SU-DHL-6 (cell line): ENCODE measurements around the gene C10orf120.

Experiments
- H2AFZ ChIP-seq: fragments of 200-600 bp; sonication (generic); 2 replicates; pipeline ENCODE4 v1.6.1; 2014; ENCODE audit warnings: low read depth, mild to moderate bottlenecking, moderate library complexity, mixed read lengths, antibody characterized with exemption, low read length; ENCODE audit not compliant: severe bottlenecking
- H3F3A ChIP-seq: fragments of 200-600 bp; shearing (Covaris generic); 2 replicates; pipeline ENCODE4 v1.6.0; 2016; ENCODE audit warnings: antibody characterized with exemption, mild to moderate bottlenecking; ENCODE audit not compliant: insufficient read depth
- H3K27ac ChIP-seq: fragments of 200-600 bp; sonication (generic); 2 replicates; pipeline ENCODE4 v1.5.1; 2016; ENCODE audit warnings: low read depth, mild to moderate bottlenecking, low read length, moderate library complexity, mixed read lengths
- H3K27me3 ChIP-seq: fragments of 200-600 bp; sonication (generic), shearing (Covaris generic); 2 replicates; pipeline ENCODE4 v1.6.0; 2014; ENCODE audit warnings: mild to moderate bottlenecking, low read length
- H3K36me3 ChIP-seq: fragments of 200-600 bp; sonication (generic); 2 replicates; pipeline ENCODE4 v1.6.1; 2014; ENCODE audit warnings: mild to moderate bottlenecking, low read length, mixed read lengths
- H3K4me2 ChIP-seq: fragments of 300-600, 200-600 bp; shearing (Covaris generic), sonication (generic); 2 replicates; pipeline ENCODE4 v1.6.0; 2014; ENCODE audit warnings: low read length, low read depth, mild to moderate bottlenecking; ENCODE audit not compliant: poor library complexity, severe bottlenecking
- H3K4me3 ChIP-seq: fragments of 200-600 bp; sonication (generic); 2 replicates; pipeline ENCODE4 v1.5.1; 2014; ENCODE audit warnings: antibody characterized with exemption, low read length, mild to moderate bottlenecking, mixed read lengths; ENCODE audit not compliant: insufficient read depth, poor library complexity, severe bottlenecking
- H3K79me2 ChIP-seq: fragments of 200-600 bp; sonication (generic); 2 replicates; pipeline ENCODE4 v1.6.1; 2014; ENCODE audit warnings: mild to moderate bottlenecking, low read length, moderate library complexity; ENCODE audit not compliant: insufficient read depth
- H3K9ac ChIP-seq: fragments of 200-600 bp; sonication (generic); 2 replicates; pipeline ENCODE4 v1.7.0; 2014; ENCODE audit warnings: mild to moderate bottlenecking, low read length
- H3K9me2 ChIP-seq: fragments of 200-600 bp; sonication (generic); replicated peaks from 2 replicates; pipeline ENCODE4 v1.6.1; 2014; ENCODE audit warnings: low read length; ENCODE audit not compliant: insufficient read depth
- H3K9me3 ChIP-seq: fragments of 200-600 bp; sonication (generic); 2 replicates; pipeline ENCODE4 v1.6.1; 2014; ENCODE audit warnings: low read length, mixed read lengths; ENCODE audit not compliant: insufficient read depth
- H4K20me1 ChIP-seq: fragments of 200-600 bp; sonication (generic); 2 replicates; pipeline ENCODE4 v1.6.1; 2014; ENCODE audit warnings: low read depth, mild to moderate bottlenecking, antibody characterized with exemption, low read length, moderate library complexity, mixed read lengths
- EZH2phosphoT487 ChIP-seq: fragments of 200-600 bp; sonication (generic), shearing (Covaris generic); conservative IDR thresholded peaks from 2 replicates; pipeline ENCODE4 v1.6.1; 2018; ENCODE audit warnings: mild to moderate bottlenecking, antibody characterized with exemption, low read length, moderate library complexity, mixed read lengths
- TF ChIP-seq, protein P1 (sequence below): fragments of 200-600 bp; sonication (generic); IDR thresholded peaks from one replicate; pipeline ENCODE4 v1.5.1; 2017; ENCODE audit warnings: antibody characterized with exemption, mild to moderate bottlenecking, low read length, moderate library complexity; ENCODE audit not compliant: insufficient read depth, poor library complexity, severe bottlenecking

Gene C10orf120

GRCh38 chr10:122650331-122650730 is 49.3 kb downstream of the C10orf120 start:
- H2AFZ ChIP-seq, result no peak overlapping the region
- no peak overlapping the region for H3K27ac ChIP-seq
- no peak overlapping the region for H3K9ac ChIP-seq
- no peaks in the 10 kb centered on the region for H3K79me2 ChIP-seq
- no peaks in the 10 kb centered on the region for H3K9me3 ChIP-seq
- H3K36me3 ChIP-seq, result no peaks in the 10 kb centered on the region
- H3K4me3 ChIP-seq, result no peak overlapping the region
- TF ChIP-seq, protein P1, sequence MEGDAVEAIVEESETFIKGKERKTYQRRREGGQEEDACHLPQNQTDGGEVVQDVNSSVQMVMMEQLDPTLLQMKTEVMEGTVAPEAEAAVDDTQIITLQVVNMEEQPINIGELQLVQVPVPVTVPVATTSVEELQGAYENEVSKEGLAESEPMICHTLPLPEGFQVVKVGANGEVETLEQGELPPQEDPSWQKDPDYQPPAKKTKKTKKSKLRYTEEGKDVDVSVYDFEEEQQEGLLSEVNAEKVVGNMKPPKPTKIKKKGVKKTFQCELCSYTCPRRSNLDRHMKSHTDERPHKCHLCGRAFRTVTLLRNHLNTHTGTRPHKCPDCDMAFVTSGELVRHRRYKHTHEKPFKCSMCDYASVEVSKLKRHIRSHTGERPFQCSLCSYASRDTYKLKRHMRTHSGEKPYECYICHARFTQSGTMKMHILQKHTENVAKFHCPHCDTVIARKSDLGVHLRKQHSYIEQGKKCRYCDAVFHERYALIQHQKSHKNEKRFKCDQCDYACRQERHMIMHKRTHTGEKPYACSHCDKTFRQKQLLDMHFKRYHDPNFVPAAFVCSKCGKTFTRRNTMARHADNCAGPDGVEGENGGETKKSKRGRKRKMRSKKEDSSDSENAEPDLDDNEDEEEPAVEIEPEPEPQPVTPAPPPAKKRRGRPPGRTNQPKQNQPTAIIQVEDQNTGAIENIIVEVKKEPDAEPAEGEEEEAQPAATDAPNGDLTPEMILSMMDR, result no peak
- no peaks in the 10 kb centered on the region for H4K20me1 ChIP-seq
- H3K9me2 ChIP-seq, result no peaks in the 10 kb centered on the region
- H3F3A ChIP-seq, result no peaks in the 10 kb centered on the region
- H3K4me2 ChIP-seq, result no peak overlapping the region
- H3K27me3 ChIP-seq, result no peaks in the 10 kb centered on the region

GRCh38 chr10:122649903-122650302 is 49.7 kb downstream of the C10orf120 start:
- no peaks in the 10 kb centered on the region for H3K9me2 ChIP-seq
- H3K4me2 ChIP-seq, result no peak overlapping the region
- no peak for TF ChIP-seq EZH2phosphoT487
- TF ChIP-seq, protein P1, result no peak
- H3F3A ChIP-seq, result no peaks in the 10 kb centered on the region
- H3K27ac ChIP-seq, result no peak overlapping the region
- no peaks in the 10 kb centered on the region for H3K9me3 ChIP-seq
- H3K36me3 ChIP-seq, result no peaks in the 10 kb centered on the region
- H3K79me2 ChIP-seq, result no peaks in the 10 kb centered on the region
- H4K20me1 ChIP-seq, result no peaks in the 10 kb centered on the region
- no peaks in the 10 kb centered on the region for H3K27me3 ChIP-seq
- H2AFZ ChIP-seq, result no peak overlapping the region
- H3K4me3 ChIP-seq, result no peak overlapping the region
- H3K9ac ChIP-seq, result no peak overlapping the region

- Histone ChIP-seq H4K20me1 (no peaks in the 10 kb centered on the region), H3K79me2 (no peaks in the 10 kb centered on the region), H3K9me2 (no peaks in the 10 kb centered on the region), H3K27me3 (no peaks in the 10 kb centered on the region), H3K4me3 (no peak overlapping the region), H3K36me3 (no peaks in the 10 kb centered on the region), H3K9ac (no peak overlapping the region), H3K4me2 (no peak overlapping the region), H3K27ac (no peak overlapping the region), H2AFZ (no peak overlapping the region), H3F3A (no peaks in the 10 kb centered on the region), H3K9me3 (no peaks in the 10 kb centered on the region)
- TF ChIP-seq, protein P1, result peak; percentile 43
- no peak for TF ChIP-seq EZH2phosphoT487
These were observed 50.8 kb downstream of the C10orf120 start for GRCh38 chr10:122648599-122649428.
